ENCODE results near the gene LENEP.

- TF ChIP-seq SP1 (IDR thresholded peaks at IDR 0.05) (no peak), NFRKB (IDR thresholded peaks at IDR 0.05) (no peak), TARDBP (IDR thresholded peaks at IDR 0.05) (no peak), FOXK2 (IDR thresholded peaks at IDR 0.05) (no peak), BHLHE40 (IDR thresholded peaks at IDR 0.05; ENCODE audit: borderline replicate concordance) (no peak), SUZ12 (IDR thresholded peaks at IDR 0.05) (no peak), ARNT (IDR thresholded peaks at IDR 0.05) (no peak), FOXA1 (IDR thresholded peaks at IDR 0.05) (no peak), L3MBTL2 (conservative IDR thresholded peaks at IDR 0.05) (no peak), FOXM1 (IDR thresholded peaks at IDR 0.05; ENCODE audit: borderline replicate concordance) (no peak), HDGF (IDR thresholded peaks at IDR 0.05; ENCODE audit: borderline replicate concordance) (no peak)
Observed at GRCh38 chr1:154994591-154994990, 1.2 kb downstream of the LENEP start.

Measured in HEK293T (cell line).